Upper lobe of left lung (tissue), 4 donors: ENCODE measurements around the gene PDSS1.

ENCODE experiments used
- CTCF ChIP-seq, 6 experiments: fragments of 450-650 bp in 4 of 6; fragments of 200-600 bp in 2 of 6; sonication (generic) in 2 of 6; IDR thresholded peaks; one replicate each; pipeline ENCODE4 v1.5.1; 2016 to 2019; ENCODE audit warnings: antibody characterized with exemption in 6 of 6
- EP300 ChIP-seq, 4 donors: sonication (generic); formaldehyde crosslinking; IDR thresholded peaks; one replicate each; pipeline ENCODE4 v1.5.1; 2017; ENCODE audit warnings: antibody characterized with exemption in 4 of 4, control low read depth in 2 of 4
- POLR2A ChIP-seq, 4 donors: fragments of 450-650 bp; IDR thresholded peaks; one replicate each; pipeline ENCODE4 v1.5.1; 2016 to 2017; ENCODE audit warnings: antibody characterized with exemption in 4 of 4, mild to moderate bottlenecking in 2 of 4
- POLR2AphosphoS5 ChIP-seq, 2 donors: sonication (generic); formaldehyde crosslinking; IDR thresholded peaks; one replicate each; pipeline ENCODE4 v1.5.1; 2017; ENCODE audit warnings: antibody characterized with exemption in 2 of 2

GRCh38 chr10:26679588-26679987 lies 17.9 kb upstream of the PDSS1 start:
- no peak for TF ChIP-seq POLR2A (IDR thresholded peaks at IDR 0.05)
- TF ChIP-seq CTCF (IDR thresholded peaks at IDR 0.05): no peak
- no peak for TF ChIP-seq EP300 (IDR thresholded peaks at IDR 0.05)
- TF ChIP-seq POLR2AphosphoS5 (IDR thresholded peaks at IDR 0.05): no peak
